ENCODE results near the gene CCDC93.

DNA sequence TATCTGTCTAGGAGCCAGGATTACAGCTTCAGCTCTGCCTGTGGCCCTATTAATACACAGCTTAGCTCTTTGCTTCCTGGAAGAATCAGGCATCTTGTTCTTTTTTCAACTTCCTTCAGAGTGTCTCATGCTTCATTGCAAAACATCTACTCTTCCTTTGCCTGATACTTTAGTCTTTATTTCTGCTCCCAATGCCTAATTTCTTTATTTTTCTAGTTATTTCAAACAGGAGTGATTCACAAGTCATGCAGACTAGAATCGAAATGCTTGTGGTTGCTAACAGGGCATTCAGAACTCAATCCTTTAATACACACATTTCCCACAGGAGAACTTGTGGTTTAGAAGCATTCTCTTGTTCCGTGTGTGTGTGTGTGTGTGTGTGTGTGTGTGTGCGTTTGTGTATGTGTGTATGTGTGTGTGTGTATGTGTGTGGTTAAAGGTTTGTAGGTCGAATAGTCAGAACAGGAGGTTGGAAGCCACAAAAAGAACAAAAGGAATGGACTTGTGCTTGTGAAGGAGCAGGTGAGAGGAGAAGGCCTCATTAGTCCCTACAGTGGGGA is 46.1 kb upstream of the CCDC93 start:
- no peak for TF ChIP-seq CTCF (tag by site-specific recombination; IDR thresholded peaks at IDR 0.05)
- TF ChIP-seq HOXA7 (CRISPR knock-in tag; IDR thresholded peaks at IDR 0.05; ENCODE audit: borderline replicate concordance), result no peak
- no peak for TF ChIP-seq ZNF558 (tag by site-specific recombination; IDR thresholded peaks at IDR 0.05)
- TF ChIP-seq KLF1 (tag by site-specific recombination; IDR thresholded peaks at IDR 0.05), result no peak
- TF ChIP-seq ZFP37 (tag by site-specific recombination; IDR thresholded peaks at IDR 0.05), result no peak
- no peak for TF ChIP-seq ZBTB49 (tag by site-specific recombination; IDR thresholded peaks at IDR 0.05; ENCODE audit: low read depth)
- TF ChIP-seq YY1 (tag by site-specific recombination; IDR thresholded peaks at IDR 0.05), result no peak
- TF ChIP-seq PRDM10 (tag by site-specific recombination; IDR thresholded peaks at IDR 0.05), result no peak
- no peak for TF ChIP-seq REPIN1 (tag by site-specific recombination; IDR thresholded peaks at IDR 0.05; ENCODE audit: low read depth)
- no peak for TF ChIP-seq ZNF239 (tag by site-specific recombination; IDR thresholded peaks at IDR 0.05)
- no peak for TF ChIP-seq ZNF549 (tag by site-specific recombination; IDR thresholded peaks at IDR 0.05)
- TF ChIP-seq ZNF366 (tag by site-specific recombination; conservative IDR thresholded peaks at IDR 0.05), result no peak
